Upper lobe of right lung (tissue), 1 donor: Measurements from ENCODE around the gene GGCX. TPM values are rescaled to one million over a fixed set of nuclear protein-coding genes. Genes with fewer than 3 reads are reported as not detected.

Experiments used
- ATAC-seq: fragments of 200-7000 bp; cut with Tn5 transposase; one replicate; pipeline ENCODE4 v1.9.1; 2020; ENCODE audit warnings: mild to moderate bottlenecking, moderate library complexity
- DNase-seq: peaks from one replicate; pipeline ENCODE4 v3.0.0-alpha.2; 2020
- H3K27ac ChIP-seq: fragments of 200-600 bp; one replicate; pipeline ENCODE4 v1.8.0; 2022
- H3K27me3 ChIP-seq: fragments of 200-600 bp; one replicate; pipeline ENCODE4 v1.8.0; 2022; ENCODE audit warnings: mild to moderate bottlenecking
- H3K36me3 ChIP-seq: fragments of 200-600 bp; one replicate; pipeline ENCODE4 v1.8.0; 2022
- H3K4me1 ChIP-seq: fragments of 200-600 bp; one replicate; pipeline ENCODE4 v1.8.0; 2022
- H3K4me3 ChIP-seq: fragments of 200-600 bp; one replicate; pipeline ENCODE4 v1.8.0; 2022; ENCODE audit warnings: mild to moderate bottlenecking
- H3K9me3 ChIP-seq: fragments of 200-600 bp; one replicate; pipeline ENCODE4 v1.8.0; 2022
- intact Hi-C: fragments of 100-400 bp; cut with DNase I; formaldehyde crosslinking; loops from one replicate; pipeline ENCODE4 v1.11.0; 2022
- total RNA-seq: library from RNA; stranded (reverse); fragmentation: NEBNext Ultra II Directional; extraction: Animal tissue kit (Norgen Biotek cat#: 25700); gene quantifications from one replicate; pipeline ENCODE4 v1.2.1, GENCODE V29; 2021
- TF ChIP-seq, protein P1 (sequence below): fragments of 200-600 bp; IDR thresholded peaks from one replicate; pipeline ENCODE4 v1.8.0; 2022; ENCODE audit warnings: antibody characterized with exemption
- donor health status: DM: no; HTN: yes; CAD: no; lungs with severe emphysema.

GGCX gene
- total RNA-seq, 1 donor from 2014 or later, result 73.2 TPM

DNA sequence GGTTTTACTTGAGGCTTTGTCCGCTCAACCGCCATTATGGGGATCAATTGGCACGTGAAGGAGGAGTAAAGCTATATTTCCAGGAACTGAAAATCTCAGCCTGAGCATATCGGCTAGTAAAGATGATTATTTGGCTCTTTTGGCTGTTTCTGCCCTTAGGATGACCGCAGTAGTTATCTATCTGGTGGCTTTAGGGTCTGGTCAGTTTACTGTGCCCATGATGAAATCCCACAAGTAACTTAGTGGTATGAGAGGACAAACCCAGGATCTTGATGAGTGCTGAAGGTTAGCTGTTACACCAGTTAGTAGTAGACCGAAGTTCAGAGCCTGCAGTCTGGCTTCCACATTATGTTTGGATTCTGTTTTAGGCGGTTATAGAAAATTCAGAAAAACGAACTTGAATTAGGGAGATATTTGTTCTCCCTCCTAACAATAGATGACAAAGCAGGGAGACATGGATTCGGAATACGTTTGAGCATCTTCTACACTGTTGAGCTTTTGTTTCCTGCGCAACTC lies 21.1 kb downstream of the GGCX start:
- no peaks in the 10 kb centered on the region for H3K27me3 ChIP-seq
- no peak for ATAC-seq
- H3K4me1 ChIP-seq, result peaks cover 44% of the 10 kb centered on the region
- peaks cover 46% of the 10 kb centered on the region for H3K36me3 ChIP-seq
- H3K9me3 ChIP-seq, result no peaks in the 10 kb centered on the region
- peak overlapping the region; percentile 99 for H3K27ac ChIP-seq
- peak overlapping the region; percentile 97 for H3K4me3 ChIP-seq
- intact Hi-C loops, result no loop called here
- no peak for DNase-seq
- TF ChIP-seq, protein P1, sequence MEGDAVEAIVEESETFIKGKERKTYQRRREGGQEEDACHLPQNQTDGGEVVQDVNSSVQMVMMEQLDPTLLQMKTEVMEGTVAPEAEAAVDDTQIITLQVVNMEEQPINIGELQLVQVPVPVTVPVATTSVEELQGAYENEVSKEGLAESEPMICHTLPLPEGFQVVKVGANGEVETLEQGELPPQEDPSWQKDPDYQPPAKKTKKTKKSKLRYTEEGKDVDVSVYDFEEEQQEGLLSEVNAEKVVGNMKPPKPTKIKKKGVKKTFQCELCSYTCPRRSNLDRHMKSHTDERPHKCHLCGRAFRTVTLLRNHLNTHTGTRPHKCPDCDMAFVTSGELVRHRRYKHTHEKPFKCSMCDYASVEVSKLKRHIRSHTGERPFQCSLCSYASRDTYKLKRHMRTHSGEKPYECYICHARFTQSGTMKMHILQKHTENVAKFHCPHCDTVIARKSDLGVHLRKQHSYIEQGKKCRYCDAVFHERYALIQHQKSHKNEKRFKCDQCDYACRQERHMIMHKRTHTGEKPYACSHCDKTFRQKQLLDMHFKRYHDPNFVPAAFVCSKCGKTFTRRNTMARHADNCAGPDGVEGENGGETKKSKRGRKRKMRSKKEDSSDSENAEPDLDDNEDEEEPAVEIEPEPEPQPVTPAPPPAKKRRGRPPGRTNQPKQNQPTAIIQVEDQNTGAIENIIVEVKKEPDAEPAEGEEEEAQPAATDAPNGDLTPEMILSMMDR, result no peak

DNA sequence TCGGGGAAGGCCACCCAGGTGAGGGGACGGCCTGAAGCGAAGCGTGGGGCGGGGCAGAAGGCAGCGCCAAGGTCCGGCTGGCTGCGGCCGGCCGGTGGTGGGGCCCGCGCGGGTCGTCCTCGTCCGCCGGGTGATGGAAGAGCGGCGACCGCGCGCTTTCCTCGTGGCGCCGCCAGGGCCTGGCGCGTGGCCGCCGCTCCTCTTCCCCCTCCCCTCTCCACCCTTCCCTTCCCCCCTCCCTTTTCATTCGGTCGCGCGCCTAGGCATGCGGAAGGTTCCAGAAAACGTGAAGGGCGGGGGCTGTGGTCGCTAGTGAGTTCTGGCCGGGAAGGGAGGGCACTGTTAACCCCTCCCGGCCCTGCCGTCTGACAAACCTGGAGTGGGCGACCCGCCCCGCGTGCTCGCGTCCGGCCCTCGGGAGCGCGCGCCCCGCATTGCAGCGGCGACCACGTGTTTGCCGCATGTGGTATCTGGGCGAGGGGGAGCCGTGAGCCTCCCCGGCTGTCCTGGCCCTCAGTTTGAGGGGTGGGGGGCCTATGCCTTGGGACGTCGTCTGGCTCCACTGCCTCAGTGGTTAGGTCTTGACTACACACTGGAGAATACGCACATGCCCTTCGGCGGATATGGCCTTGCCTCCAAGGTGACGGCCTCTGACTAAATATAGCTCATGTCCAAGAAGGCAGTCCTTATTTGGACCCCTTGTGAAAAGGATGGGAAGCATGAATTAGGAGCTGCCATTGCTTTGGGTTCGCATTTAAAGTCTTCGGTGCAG lies 21.7 kb downstream of the GGCX start:
- TF ChIP-seq, protein P1, result no peak
- peaks cover 39% of the 10 kb centered on the region for H3K36me3 ChIP-seq
- ATAC-seq, result peak; percentile 73
- H3K4me3 ChIP-seq, result peak overlapping the region; percentile 97
- no peaks in the 10 kb centered on the region for H3K27me3 ChIP-seq
- no peaks in the 10 kb centered on the region for H3K9me3 ChIP-seq
- peak overlapping the region; percentile 99 for H3K27ac ChIP-seq
- intact Hi-C loops, result no loop called here
- H3K4me1 ChIP-seq, result peaks cover 44% of the 10 kb centered on the region
- DNase-seq, result peak; percentile 89

DNA sequence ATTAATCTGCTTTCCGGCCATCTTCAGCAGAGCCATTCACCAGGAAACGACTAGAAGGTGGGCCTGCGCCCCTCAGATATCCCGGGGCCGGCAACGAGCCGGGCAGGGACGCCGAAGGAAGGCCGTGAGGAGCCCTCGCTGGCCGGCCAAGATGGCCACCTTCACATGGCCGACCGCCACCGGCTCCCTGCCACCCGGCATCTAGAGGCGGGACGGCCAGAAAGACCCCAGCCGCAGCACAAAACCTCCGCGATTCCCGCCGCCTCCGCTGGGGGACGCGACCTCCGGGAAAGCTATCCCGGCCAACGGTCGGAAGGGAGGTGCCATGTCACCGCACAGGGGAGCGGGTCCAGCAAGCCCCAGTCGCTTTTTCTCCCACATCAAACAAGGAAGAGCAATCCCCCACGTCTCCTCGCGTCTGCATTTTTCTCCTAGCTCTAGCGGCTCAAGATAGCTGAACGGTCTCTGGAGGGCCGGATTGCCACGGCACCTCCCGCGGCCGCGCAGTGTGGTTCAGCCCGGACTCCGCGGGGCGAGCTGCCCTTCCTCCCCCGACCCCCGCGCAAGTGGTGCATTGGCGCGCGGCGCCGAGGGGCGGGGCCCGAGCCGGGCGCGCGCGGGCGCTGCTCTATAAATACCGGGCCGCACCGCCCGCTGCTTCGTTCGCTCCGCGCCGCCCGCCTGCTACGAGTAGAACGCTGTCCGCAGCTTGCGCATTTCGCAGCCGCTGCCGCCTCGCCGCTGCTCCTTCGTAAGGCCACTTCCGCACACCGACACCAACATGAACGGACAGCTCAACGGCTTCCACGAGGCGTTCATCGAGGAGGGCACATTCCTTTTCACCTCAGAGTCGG lies 22.6 kb downstream of the GGCX start, which contains the start of gene MAT2A:
MAT2A (plus strand) TSS at position 662 of the 854 bp plus-strand sequence; CDS start at position 782, 120 bp downstream.
- Histone ChIP-seq H3K9me3 (no peaks in the 10 kb centered on the region), H3K27me3 (no peaks in the 10 kb centered on the region), H3K4me1 (peaks cover 44% of the 10 kb centered on the region), H3K27ac (peak within 1 kb of the TSS; percentile 99), H3K4me3 (peak within 1 kb of the TSS; percentile 97), H3K36me3 (peaks cover 31% of the 10 kb centered on the region)
- peak; percentile 98 for DNase-seq
- TF ChIP-seq, protein P1, result peak; percentile 81
- peak; percentile 92 for ATAC-seq
- intact Hi-C loops, result no loop called here

DNA sequence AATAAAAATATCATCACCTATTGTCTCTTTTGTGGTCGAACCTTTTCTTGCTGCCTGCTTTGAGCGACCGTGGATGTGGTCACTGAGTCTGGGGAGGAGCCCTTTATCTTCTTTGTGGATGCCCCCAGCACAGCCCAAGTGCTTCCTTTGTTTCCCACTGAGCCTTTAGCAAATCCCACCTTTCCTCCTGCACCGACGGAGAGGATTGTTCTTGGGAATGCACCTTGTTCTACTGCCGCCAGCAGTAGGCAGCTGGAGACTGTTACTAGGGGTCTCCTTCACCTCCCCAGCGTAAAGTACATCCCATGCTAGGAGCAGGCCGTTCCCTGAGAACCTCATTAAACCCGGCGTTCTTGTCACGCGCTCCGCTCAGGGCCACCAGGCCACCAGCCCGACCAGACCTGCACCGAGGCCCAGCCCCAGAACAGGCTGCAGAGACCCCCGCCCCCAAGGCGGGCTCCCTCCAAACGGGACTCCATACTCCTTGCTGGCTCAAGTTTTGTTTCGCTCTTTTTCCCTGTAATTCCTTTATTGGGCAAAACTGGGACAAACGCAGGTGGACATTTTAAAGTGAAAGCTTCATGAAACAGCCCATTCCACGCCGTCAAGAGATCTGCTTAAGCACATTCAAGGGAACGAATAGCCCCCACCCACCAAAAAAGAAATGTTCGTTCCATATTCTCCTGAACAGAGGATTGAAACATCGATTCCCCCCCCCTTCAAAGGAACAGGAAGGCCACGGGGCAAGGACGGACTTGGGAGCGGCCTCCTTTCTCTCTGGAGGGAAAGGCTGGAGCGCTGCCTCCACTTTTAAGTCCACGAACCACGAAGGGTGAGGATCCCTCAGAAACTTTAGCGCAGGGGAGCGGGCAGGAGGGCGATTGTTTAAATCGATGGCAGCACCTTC lies 23.4 kb downstream of the GGCX start:
- Histone ChIP-seq H3K9me3 (no peaks in the 10 kb centered on the region), H3K27me3 (no peaks in the 10 kb centered on the region), H3K27ac (peak overlapping the region; percentile 99), H3K36me3 (peaks cover 22% of the 10 kb centered on the region), H3K4me1 (peaks cover 39% of the 10 kb centered on the region), H3K4me3 (peak overlapping the region; percentile 97)
- TF ChIP-seq, protein P1, result no peak
- intact Hi-C loops, result no loop called here
- ATAC-seq (peak; percentile 23), DNase-seq (peak; percentile 85)

DNA sequence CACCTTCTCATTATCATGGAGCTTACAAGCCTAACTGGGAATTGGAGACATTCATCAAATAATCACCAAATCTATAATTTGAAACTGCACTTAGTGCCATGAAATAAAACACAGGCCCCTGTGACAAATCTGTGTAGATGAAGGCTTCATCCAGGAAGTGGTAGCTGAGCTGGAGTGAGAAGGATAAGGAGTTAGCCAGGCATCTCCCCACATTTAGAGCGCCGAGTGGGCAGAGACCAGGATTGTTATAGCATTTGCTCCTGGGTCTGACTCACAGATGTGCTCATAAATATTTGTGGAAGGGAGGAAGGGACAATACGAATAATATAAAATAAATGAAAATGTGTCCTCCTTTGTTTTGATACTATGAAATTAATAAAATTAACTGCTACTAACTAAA lies 24.8 kb downstream of the GGCX start:
- Histone ChIP-seq H3K27me3 (no peaks in the 10 kb centered on the region), H3K9me3 (no peaks in the 10 kb centered on the region), H3K36me3 (peaks cover 8% of the 10 kb centered on the region), H3K4me3 (no peak overlapping the region), H3K4me1 (peaks cover 25% of the 10 kb centered on the region), H3K27ac (peak overlapping the region; percentile 99)
- intact Hi-C loops, result no loop called here
- no peak for ATAC-seq
- TF ChIP-seq, protein P1, result no peak
- no peak for DNase-seq
